ENCODE data around the gene ALDH4A1. TPM values are rescaled to one million over a fixed set of nuclear protein-coding genes. Genes with fewer than 3 reads are reported as not detected.

ALDH4A1 gene
- total RNA-seq, 1 donor from 2014 or later: 18.8 TPM

DNA sequence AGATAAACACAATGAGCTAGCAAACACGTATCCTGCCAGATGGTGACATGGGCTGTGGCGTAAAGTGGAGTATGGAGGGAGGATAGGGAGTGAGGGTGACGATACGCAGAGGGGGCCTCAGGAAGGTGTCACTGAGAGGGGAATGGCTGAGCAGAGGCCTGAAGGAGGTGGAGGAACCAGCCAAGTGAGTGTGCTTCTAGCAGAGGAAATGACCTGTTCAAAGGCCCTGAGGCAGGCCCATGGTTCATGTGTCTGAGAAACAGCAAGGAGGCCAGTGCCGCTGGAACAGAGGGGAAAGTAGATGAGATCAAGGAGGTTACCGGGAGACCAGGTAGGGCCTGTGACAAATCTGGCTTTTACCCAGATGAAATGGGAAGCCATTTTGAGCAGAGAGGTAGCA lies 78.9 kb downstream of the ALDH4A1 start:
- Histone ChIP-seq H3K27me3 (ENCODE audit: control insufficient read depth, insufficient read depth, low read length) (peaks cover 15% of the 10 kb centered on the region), H3K36me3 (ENCODE audit: control insufficient read depth, insufficient read depth, low read length) (no peaks in the 10 kb centered on the region), H3K4me3 (ENCODE audit: low read depth, low read length) (no peak overlapping the region)
- TF ChIP-seq, protein P1, sequence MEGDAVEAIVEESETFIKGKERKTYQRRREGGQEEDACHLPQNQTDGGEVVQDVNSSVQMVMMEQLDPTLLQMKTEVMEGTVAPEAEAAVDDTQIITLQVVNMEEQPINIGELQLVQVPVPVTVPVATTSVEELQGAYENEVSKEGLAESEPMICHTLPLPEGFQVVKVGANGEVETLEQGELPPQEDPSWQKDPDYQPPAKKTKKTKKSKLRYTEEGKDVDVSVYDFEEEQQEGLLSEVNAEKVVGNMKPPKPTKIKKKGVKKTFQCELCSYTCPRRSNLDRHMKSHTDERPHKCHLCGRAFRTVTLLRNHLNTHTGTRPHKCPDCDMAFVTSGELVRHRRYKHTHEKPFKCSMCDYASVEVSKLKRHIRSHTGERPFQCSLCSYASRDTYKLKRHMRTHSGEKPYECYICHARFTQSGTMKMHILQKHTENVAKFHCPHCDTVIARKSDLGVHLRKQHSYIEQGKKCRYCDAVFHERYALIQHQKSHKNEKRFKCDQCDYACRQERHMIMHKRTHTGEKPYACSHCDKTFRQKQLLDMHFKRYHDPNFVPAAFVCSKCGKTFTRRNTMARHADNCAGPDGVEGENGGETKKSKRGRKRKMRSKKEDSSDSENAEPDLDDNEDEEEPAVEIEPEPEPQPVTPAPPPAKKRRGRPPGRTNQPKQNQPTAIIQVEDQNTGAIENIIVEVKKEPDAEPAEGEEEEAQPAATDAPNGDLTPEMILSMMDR (IDR thresholded peaks at IDR 0.05; ENCODE audit: insufficient read depth, low read length, poor library complexity, severe bottlenecking): no peak
- DNase-seq (ENCODE audit: low read depth): no peak

Other genes starting within 250 kb of the ALDH4A1 start
- not detected in 2 replicates for gene TAS1R2, start 42.9 kb downstream of the ALDH4A1 start, total RNA-seq
- 25.3 and 26.6 TPM in 2 replicates for gene IFFO2, start 54.1 kb upstream of the ALDH4A1 start, total RNA-seq